Neutrophil (primary cell): ENCODE measurements around the gene STRN3.

Experiments
- H3K27ac ChIP-seq: fragments of 200-600 bp; sonication (generic); 2 replicates; pipeline ENCODE4 v1.5.1; 2016; ENCODE audit warnings: mild to moderate bottlenecking, moderate library complexity
- H3K27me3 ChIP-seq: fragments of 200-600 bp; sonication (generic); 2 replicates; pipeline ENCODE4 v1.6.0; 2016; ENCODE audit warnings: mild to moderate bottlenecking
- H3K36me3 ChIP-seq: fragments of 200-600 bp; sonication (generic); 2 replicates; pipeline ENCODE4 v1.5.1; 2017
- H3K4me1 ChIP-seq, 2 experiments: fragments of 200-600 bp in 1 of 2; sonication (generic) in 1 of 2; 1 replicate in 1 of 2; 2 replicates in 1 of 2; pipeline versions ENCODE4 v1.5.1 to v1.6.1; 2013 to 2016; ENCODE audit warnings: low read depth in 1 of 2, low read length in 1 of 2, mild to moderate bottlenecking in 1 of 2, moderate library complexity in 1 of 2; ENCODE audit not compliant: control insufficient read depth in 1 of 2, insufficient read depth in 1 of 2
- H3K4me3 ChIP-seq, 2 experiments: fragments of 200-600 bp in 1 of 2; sonication (generic) in 1 of 2; 1 replicate in 1 of 2; 2 replicates in 1 of 2; pipeline ENCODE4 v1.5.1; 2013 to 2016; ENCODE audit warnings: low read depth in 1 of 2, low read length in 1 of 2, mild to moderate bottlenecking in 1 of 2, moderate library complexity in 1 of 2
- H3K9me3 ChIP-seq: fragments of 200-600 bp; sonication (generic); 2 replicates; pipeline ENCODE4 v1.5.1; 2016
- CTCF ChIP-seq: fragments of 200-600 bp; sonication (generic); IDR thresholded peaks from 2 replicates; pipeline ENCODE4 v1.5.1; 2016; ENCODE audit warnings: antibody characterized with exemption

The STRN3 gene, protein sequence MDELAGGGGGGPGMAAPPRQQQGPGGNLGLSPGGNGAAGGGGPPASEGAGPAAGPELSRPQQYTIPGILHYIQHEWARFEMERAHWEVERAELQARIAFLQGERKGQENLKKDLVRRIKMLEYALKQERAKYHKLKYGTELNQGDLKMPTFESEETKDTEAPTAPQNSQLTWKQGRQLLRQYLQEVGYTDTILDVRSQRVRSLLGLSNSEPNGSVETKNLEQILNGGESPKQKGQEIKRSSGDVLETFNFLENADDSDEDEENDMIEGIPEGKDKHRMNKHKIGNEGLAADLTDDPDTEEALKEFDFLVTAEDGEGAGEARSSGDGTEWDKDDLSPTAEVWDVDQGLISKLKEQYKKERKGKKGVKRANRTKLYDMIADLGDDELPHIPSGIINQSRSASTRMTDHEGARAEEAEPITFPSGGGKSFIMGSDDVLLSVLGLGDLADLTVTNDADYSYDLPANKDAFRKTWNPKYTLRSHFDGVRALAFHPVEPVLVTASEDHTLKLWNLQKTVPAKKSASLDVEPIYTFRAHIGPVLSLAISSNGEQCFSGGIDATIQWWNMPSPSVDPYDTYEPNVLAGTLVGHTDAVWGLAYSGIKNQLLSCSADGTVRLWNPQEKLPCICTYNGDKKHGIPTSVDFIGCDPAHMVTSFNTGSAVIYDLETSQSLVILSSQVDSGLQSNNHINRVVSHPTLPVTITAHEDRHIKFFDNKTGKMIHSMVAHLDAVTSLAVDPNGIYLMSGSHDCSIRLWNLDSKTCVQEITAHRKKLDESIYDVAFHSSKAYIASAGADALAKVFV

DNA sequence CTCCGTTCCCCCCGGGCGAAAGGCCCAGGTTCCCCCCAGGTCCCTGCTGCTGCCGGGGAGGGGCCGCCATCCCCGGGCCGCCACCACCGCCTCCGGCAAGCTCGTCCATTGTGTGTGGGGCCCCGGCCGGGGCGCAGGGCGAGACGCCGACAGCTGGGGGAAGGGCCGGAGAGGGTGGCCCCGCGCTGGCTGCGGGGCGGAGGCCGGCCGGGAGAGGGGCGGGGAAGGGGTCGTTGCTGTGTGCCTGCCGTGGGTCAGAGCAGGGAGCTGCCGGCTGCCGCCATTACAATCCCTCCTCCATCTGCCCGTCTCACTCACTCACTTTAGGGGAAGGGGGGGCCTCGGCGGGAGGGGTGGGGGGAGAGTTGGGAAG lies at the start of gene STRN3:
TSS of gene STRN3 (minus strand) at position 303 of the 373 bp plus-strand sequence. CDS start at position 109, 194 bp downstream.
- Histone ChIP-seq H3K4me3 (peak within 1 kb of the TSS; percentile 66 to 90), H3K36me3 (no peaks in the 10 kb centered on the region), H3K4me1 (peaks cover 32 to 33% of the 10 kb centered on the region in 2 experiments), H3K27me3 (no peaks in the 10 kb centered on the region), H3K9me3 (no peaks in the 10 kb centered on the region), H3K27ac (peak within 1 kb of the TSS; percentile 95)
- no peak for TF ChIP-seq CTCF

- TF ChIP-seq CTCF, result no peak
- H3K9me3 ChIP-seq, result no peaks in the 10 kb centered on the region
- no peaks in the 10 kb centered on the region for H3K36me3 ChIP-seq
- H3K27ac ChIP-seq, result no peak overlapping the region
- H3K27me3 ChIP-seq, result no peaks in the 10 kb centered on the region
- H3K4me1 ChIP-seq, result no peaks in the 10 kb centered on the region
- H3K4me3 ChIP-seq, result no peak overlapping the region
These were observed 49.0 kb upstream of the STRN3 start for GRCh38 chr14:31075144-31075543.

GRCh38 chr14:31071151-31071550 lies 45.0 kb upstream of the STRN3 start:
- no peak for TF ChIP-seq CTCF
- no peak overlapping the region for H3K27ac ChIP-seq
- no peak overlapping the region for H3K4me3 ChIP-seq
- peaks cover 7 to 8% of the 10 kb centered on the region in 2 experiments for H3K4me1 ChIP-seq
- H3K9me3 ChIP-seq, result no peaks in the 10 kb centered on the region
- H3K36me3 ChIP-seq, result no peaks in the 10 kb centered on the region
- no peaks in the 10 kb centered on the region for H3K27me3 ChIP-seq

DNA sequence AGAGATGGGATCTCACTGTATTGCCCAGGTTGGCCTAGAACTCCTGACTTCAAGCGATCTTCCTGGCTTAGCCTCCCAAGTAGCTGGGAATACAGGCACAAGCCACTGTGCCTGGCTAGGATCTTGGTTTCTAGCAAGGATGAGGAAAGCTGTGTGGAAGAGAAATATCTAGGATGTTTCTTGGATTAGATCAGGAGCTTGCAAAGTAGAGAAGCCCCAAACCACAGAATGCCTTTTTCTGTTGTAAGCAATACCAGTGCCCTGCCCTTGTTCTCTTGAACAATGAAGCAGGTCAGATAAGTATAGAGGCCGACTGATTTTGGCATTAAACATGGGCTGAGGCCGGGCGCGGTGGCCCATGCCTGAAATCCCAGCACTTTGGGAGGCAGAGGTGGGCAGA lies 44.3 kb upstream of the STRN3 start:
- Histone ChIP-seq H3K27me3 (no peaks in the 10 kb centered on the region), H3K27ac (no peak overlapping the region), H3K36me3 (no peaks in the 10 kb centered on the region)

DNA sequence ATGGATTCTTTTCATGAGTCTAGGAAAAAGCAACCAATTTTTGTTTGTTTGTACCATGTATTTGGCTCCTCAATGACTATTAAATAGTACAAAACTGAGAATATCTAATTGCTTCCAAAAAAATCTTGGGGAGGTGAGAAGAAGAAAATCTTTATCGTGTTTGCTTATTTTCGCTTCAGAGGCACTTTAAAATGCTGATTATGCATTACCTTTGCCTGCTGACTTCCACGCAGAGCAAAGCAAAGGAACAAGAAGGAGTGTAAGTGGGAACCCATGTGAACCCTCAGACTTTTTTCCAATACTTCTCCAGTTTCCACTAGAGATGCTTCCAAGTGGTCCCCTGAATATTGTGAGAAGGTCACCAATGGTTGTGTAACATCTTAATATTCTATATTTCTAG lies 43.2 kb upstream of the STRN3 start:
- H3K27ac ChIP-seq, result no peak overlapping the region
- no peaks in the 10 kb centered on the region for H3K36me3 ChIP-seq
- H3K9me3 ChIP-seq, result no peaks in the 10 kb centered on the region
- H3K4me1 ChIP-seq, result peaks cover 7 to 8% of the 10 kb centered on the region in 2 experiments
- no peak for TF ChIP-seq CTCF
- no peak overlapping the region for H3K4me3 ChIP-seq
- no peaks in the 10 kb centered on the region for H3K27me3 ChIP-seq

More for the DNA sequence above, 44.3 kb upstream of the STRN3 start:
- Histone ChIP-seq H3K9me3 (no peaks in the 10 kb centered on the region), H3K4me1 (peaks cover 7 to 8% of the 10 kb centered on the region in 2 experiments), H3K4me3 (no peak overlapping the region)
- TF ChIP-seq CTCF, result no peak
